ENCODE measurements around the gene SCYL1. TPM values are rescaled to one million over a fixed set of nuclear protein-coding genes. Genes with fewer than 3 reads are reported as not detected.

SCYL1 gene
- total RNA-seq, 2 donors from 2014 or later, result 62.9 to 67.4 TPM

GRCh38 chr11:65571420-65571819 lies 46.5 kb downstream of the SCYL1 start:
- H3K9me3 ChIP-seq (ENCODE audit: control insufficient read depth, low read length), result no peaks in the 10 kb centered on the region
- peaks cover 15% of the 10 kb centered on the region for H3K27me3 Mint-ChIP-seq (ENCODE audit: insufficient read depth)
- no peak overlapping the region for H3K27ac ChIP-seq (ENCODE audit: low read depth, low read length)
- peaks cover 11% of the 10 kb centered on the region for H3K36me3 Mint-ChIP-seq (ENCODE audit: low read depth)
- H3K36me3 ChIP-seq (ENCODE audit: control insufficient read depth, insufficient read depth, low read length), result no peaks in the 10 kb centered on the region
- no peak for TF ChIP-seq CTCF (conservative IDR thresholded peaks at IDR 0.05)
- H3K4me3 Mint-ChIP-seq, result peak overlapping the region; percentile 97
- no peak for DNase-seq
- no peak overlapping the region for H3K9ac ChIP-seq (ENCODE audit: extremely low read depth, low read length, poor library complexity, severe bottlenecking)
- WGBS, 2 experiments (ENCODE audit: insufficient coverage in 1 of 2, insufficient read length in 1 of 2), result 83 to 87% methylated on average over 9 of the region's 9 CpGs
- peaks cover 35% of the 10 kb centered on the region for H3K4me1 Mint-ChIP-seq
- peaks cover 10% of the 10 kb centered on the region for H3K4me1 ChIP-seq (ENCODE audit: control insufficient read depth, insufficient read depth, low read length)
- peak overlapping the region; percentile 88 for H3K4me3 ChIP-seq (ENCODE audit: low read length)
- peaks cover 16% of the 10 kb centered on the region for H3K27me3 ChIP-seq (ENCODE audit: control insufficient read depth, insufficient read depth, low read length, poor library complexity, severe bottlenecking)
- peak overlapping the region; percentile 76 for H3K27ac Mint-ChIP-seq
- H3K9me3 Mint-ChIP-seq, result no peaks in the 10 kb centered on the region

- Mint-ChIP-seq H3K9me3 (no peaks in the 10 kb centered on the region), H3K36me3 (ENCODE audit: low read depth) (peaks cover 11% of the 10 kb centered on the region), H3K27ac (peak overlapping the region; percentile 76), H3K27me3 (ENCODE audit: insufficient read depth) (peaks cover 21% of the 10 kb centered on the region), H3K4me3 (peak overlapping the region; percentile 97), H3K4me1 (peaks cover 35% of the 10 kb centered on the region)
- peak overlapping the region; percentile 88 for H3K4me3 ChIP-seq (ENCODE audit: low read length)
- H3K36me3 ChIP-seq (ENCODE audit: control insufficient read depth, insufficient read depth, low read length), result no peaks in the 10 kb centered on the region
- peaks cover 10% of the 10 kb centered on the region for H3K4me1 ChIP-seq (ENCODE audit: control insufficient read depth, insufficient read depth, low read length)
- peak; percentile 73 for TF ChIP-seq CTCF (conservative IDR thresholded peaks at IDR 0.05)
- 10 to 18% methylated on average over 4 to 11 of the region's 11 CpGs for WGBS, 2 experiments (ENCODE audit: insufficient coverage in 1 of 2, insufficient read length in 1 of 2)
- peaks cover 21% of the 10 kb centered on the region for H3K27me3 ChIP-seq (ENCODE audit: control insufficient read depth, insufficient read depth, low read length, poor library complexity, severe bottlenecking)
- H3K9ac ChIP-seq (ENCODE audit: extremely low read depth, low read length, poor library complexity, severe bottlenecking), result no peak overlapping the region
- H3K9me3 ChIP-seq (ENCODE audit: control insufficient read depth, low read length), result no peaks in the 10 kb centered on the region
- no peak overlapping the region for H3K27ac ChIP-seq (ENCODE audit: low read depth, low read length)
- peak; percentile 88 for DNase-seq
These were observed 47.1 kb downstream of the SCYL1 start for GRCh38 chr11:65571940-65572339.

- H3K4me3 Mint-ChIP-seq, result peak within 1 kb of the TSS; percentile 97
- 1% methylated on average over 34 to 86 of the region's 86 CpGs for WGBS, 2 experiments (ENCODE audit: insufficient coverage in 1 of 2, insufficient read length in 1 of 2)
- Histone ChIP-seq H3K36me3 (ENCODE audit: control insufficient read depth, insufficient read depth, low read length) (no peaks in the 10 kb centered on the region), H3K4me3 (ENCODE audit: low read length) (peak within 1 kb of the TSS; percentile 88), H3K4me1 (ENCODE audit: control insufficient read depth, insufficient read depth, low read length) (peaks cover 10% of the 10 kb centered on the region), H3K27ac (ENCODE audit: low read depth, low read length) (peak within 1 kb of the TSS; percentile 40), H3K9ac (ENCODE audit: extremely low read depth, low read length, poor library complexity, severe bottlenecking) (no peak within 1 kb of the TSS), H3K9me3 (ENCODE audit: control insufficient read depth, low read length) (no peaks in the 10 kb centered on the region), H3K27me3 (ENCODE audit: control insufficient read depth, insufficient read depth, low read length, poor library complexity, severe bottlenecking) (peaks cover 25% of the 10 kb centered on the region)
- DNase-seq, result peak; percentile 94
- peaks cover 35% of the 10 kb centered on the region for H3K4me1 Mint-ChIP-seq
- no peak for TF ChIP-seq CTCF (conservative IDR thresholded peaks at IDR 0.05)
- H3K27ac Mint-ChIP-seq, result peak within 1 kb of the TSS; percentile 76
- no peaks in the 10 kb centered on the region for H3K9me3 Mint-ChIP-seq
- peaks cover 11% of the 10 kb centered on the region for H3K36me3 Mint-ChIP-seq (ENCODE audit: low read depth)
- peaks cover 26% of the 10 kb centered on the region for H3K27me3 Mint-ChIP-seq (ENCODE audit: insufficient read depth)
These were observed 47.6 kb downstream of the SCYL1 start, which contains the start of gene FAM89B for GRCh38 chr11:65572356-65573051. TSS of gene FAM89B (plus strand) at chr11:65572538. CDS start at chr11:65572670, 132 bp downstream.
